Measurements from ENCODE around the gene AGFG2. TPM values are rescaled to one million over a fixed set of nuclear protein-coding genes. Genes with fewer than 3 reads are reported as not detected.

Gene AGFG2
- total RNA-seq, 2 donors from 2014 or later: 65.0 to 75.5 TPM

Other genes starting within 250 kb of the AGFG2 start
- not detected for gene SPDYE3, start 231.5 kb upstream of the AGFG2 start, total RNA-seq
- 10 to 100 TPM; 36.1 to 45.0 TPM for gene PILRB, start 181.1 kb upstream of the AGFG2 start, total RNA-seq
- gene PILRA, start 165.7 kb upstream of the AGFG2 start, total RNA-seq: 1 to 10 TPM; 1.9 to 5.2 TPM
- 1 to 10 TPM; 1.2 to 1.6 TPM for gene ZCWPW1, start 110.5 kb upstream of the AGFG2 start, total RNA-seq
- gene MEPCE, start 109.4 kb upstream of the AGFG2 start, total RNA-seq: 10 to 100 TPM; 27.4 to 30.2 TPM
- 10 to 100 TPM; 32.6 to 35.3 TPM for gene PPP1R35, start 102.7 kb upstream of the AGFG2 start, total RNA-seq
- under 1 TPM; 0.31 to 0.39 TPM for gene SPACDR, start 74.9 kb upstream of the AGFG2 start, total RNA-seq
- gene TSC22D4, start 60.0 kb upstream of the AGFG2 start, total RNA-seq: 10 to 100 TPM; 45.9 to 57.2 TPM
- under 1 TPM; 0.27 to 0.47 TPM for gene NYAP1, start 55.3 kb upstream of the AGFG2 start, total RNA-seq
- 1 to 10 TPM; 1.1 TPM for gene SAP25, start 34.7 kb downstream of the AGFG2 start, total RNA-seq
- 10 to 100 TPM; 66.4 to 69.0 TPM for gene LRCH4, start 46.9 kb downstream of the AGFG2 start, total RNA-seq
- under 1 TPM; 0.34 to 0.58 TPM for gene FBXO24, start 47.1 kb downstream of the AGFG2 start, total RNA-seq
- 10 to 100 TPM in 1 of 2 donors, 1 to 10 TPM in 1; 8.1 to 15.4 TPM for gene PCOLCE, start 63.2 kb downstream of the AGFG2 start, total RNA-seq
- 10 to 100 TPM; 15.3 to 18.6 TPM for gene MOSPD3, start 73.3 kb downstream of the AGFG2 start, total RNA-seq
- gene TFR2, start 102.3 kb downstream of the AGFG2 start, total RNA-seq: under 1 TPM; 0.22 to 0.64 TPM
- under 1 TPM in 1 of 2 donors, not detected in 1; 0.42 TPM for gene ACTL6B, start 117.2 kb downstream of the AGFG2 start, total RNA-seq
- gene GNB2, start 134.5 kb downstream of the AGFG2 start, total RNA-seq: 100 to 1,000 TPM; 273 to 279 TPM
- 10 to 100 TPM; 29.0 to 32.4 TPM for gene GIGYF1, start 155.0 kb downstream of the AGFG2 start, total RNA-seq
- gene POP7, start 166.9 kb downstream of the AGFG2 start, total RNA-seq: 10 to 100 TPM; 21.5 to 25.0 TPM
- not detected for gene EPO, start 181.3 kb downstream of the AGFG2 start, total RNA-seq
- not detected for gene ZAN, start 194.4 kb downstream of the AGFG2 start, total RNA-seq